Measurements from ENCODE around the gene TEX30. TPM values are rescaled to one million over a fixed set of nuclear protein-coding genes. Genes with fewer than 3 reads are reported as not detected.

TEX30 gene
- total RNA-seq, result 14.3 and 25.5 TPM in 2 replicates

GRCh38 chr13:102773441-102774213 is at the start of gene TEX30:
TEX30 (minus strand) TSS chr13:102773786; CDS start chr13:102770026, 3,760 bp downstream.

GRCh38 chr13:102798581-102799425 is 25.2 kb upstream of the TEX30 start, which contains the start of the genes BIVM and POGLUT2:
BIVM (plus strand) TSS chr13:102799119; CDS start chr13:102807268, 8,149 bp downstream.
POGLUT2 (minus strand) TSS chr13:102798976; CDS start chr13:102798670, 306 bp downstream.

Other genes starting within 250 kb of the TEX30 start
- gene TPP2, start 176.8 kb downstream of the TEX30 start, total RNA-seq, result 21.7 and 34.7 TPM in 2 replicates
- gene METTL21C, start 78.7 kb downstream of the TEX30 start, total RNA-seq, result not detected in 2 replicates
- 7.2 and 10.1 TPM in 2 replicates for gene POGLUT2, start 25.2 kb upstream of the TEX30 start, total RNA-seq
- 14.4 and 16.9 TPM in 2 replicates for gene BIVM, start 25.3 kb upstream of the TEX30 start, total RNA-seq
- 48.4 and 50.2 TPM in 2 replicates for gene ERCC5, start 72.2 kb upstream of the TEX30 start, total RNA-seq